Stomach (tissue), 9 donors: ENCODE results near the gene MRPL9. TPM values are rescaled to one million over a fixed set of nuclear protein-coding genes. Genes with fewer than 3 reads are reported as not detected.
A peak's percentile ranks its signal among the peaks of the same experiment; 100 is the strongest.
"Not testable (repeated sequence)": the region's sequence is repeated elsewhere in the genome, so short reads cannot be mapped to it uniquely, and the experiment has no call there.

Source experiments
- DNase-seq, 2 donors: peaks; one replicate each; pipeline versions ENCODE4 v3.0.0 to v3.0.0-alpha.2; 2013 to 2019
- H3K27ac ChIP-seq, 5 donors: fragments of 200-600 bp in 4 of 5; sonication (generic) in 4 of 5; one replicate each; pipeline ENCODE4 v1.5.1; 2013 to 2019; ENCODE audit warnings: mild to moderate bottlenecking in 1 of 5, moderate library complexity in 1 of 5
- H3K27me3 ChIP-seq, 3 donors: fragments of 200-600 bp; sonication (generic); one replicate each; pipeline ENCODE4 v1.5.1; 2017 to 2019; ENCODE audit warnings: mixed run types in 1 of 3
- H3K36me3 ChIP-seq, 4 donors: fragments of 200-600 bp; sonication (generic); 1 replicate in 3 of 4; 2 replicates in 1 of 4; pipeline ENCODE4 v1.5.1; 2016 to 2019
- H3K4me1 ChIP-seq, 4 donors: fragments of 200-600 bp; sonication (generic); one replicate each; pipeline ENCODE4 v1.5.1; 2016 to 2019
- H3K4me3 ChIP-seq, 4 donors: fragments of 200-600 bp; sonication (generic) in 3 of 4; one replicate each; pipeline ENCODE4 v1.5.1; 2016 to 2019; ENCODE audit warnings: mild to moderate bottlenecking in 1 of 4
- H3K9me3 ChIP-seq, 4 donors: fragments of 200-600 bp; sonication (generic); one replicate each; pipeline ENCODE4 v1.5.1; 2016 to 2019
- EP300 ChIP-seq: sonication (generic); formaldehyde crosslinking; IDR thresholded peaks from one replicate; pipeline ENCODE4 v1.6.1; 2017; ENCODE audit warnings: antibody characterized with exemption
- POLR2A ChIP-seq, 4 donors: fragments of 450-650 bp; IDR thresholded peaks; one replicate each; pipeline ENCODE4 v1.6.1; 2016; ENCODE audit warnings: antibody characterized with exemption in 4 of 4, control low read depth in 2 of 4, mild to moderate bottlenecking in 1 of 4, moderate library complexity in 1 of 4
- POLR2AphosphoS5 ChIP-seq, 3 donors: sonication (generic); formaldehyde crosslinking; IDR thresholded peaks; one replicate each; pipeline ENCODE4 v1.6.1; 2016; ENCODE audit warnings: antibody characterized with exemption in 3 of 3
- WGBS, 5 donors: extraction: QIAGEN DNeasy Blood & Tissue Kit in 3 of 5; methylation state at CpG; one replicate each; pipeline versions ENCODE4 v1.1.5 to v1.1.7; 2013 to 2018; 5-methylcytosine and 5-hydroxymethylcytosine counted together
- intact Hi-C: fragments of 100-400 bp; cut with DNase I; formaldehyde crosslinking; loops from one replicate; pipeline ENCODE4 v1.15.1; 2023; ENCODE audit warnings: low total_unique reads
- polyA plus RNA-seq, 3 donors: library from polyadenylated mRNA; stranded (reverse); fragments of 200-250 nt; gene quantifications; one replicate each; pipeline ENCODE4 v1.2.3, GENCODE V29; 2013
- total RNA-seq, 5 donors: library from RNA; depleted of rRNA; stranded (reverse); fragments of >200 nt; gene quantifications; one replicate each; pipeline versions ENCODE4 v1.1.0 to v1.2.3, GENCODE V29; 2014 to 2016
- TF ChIP-seq, protein P1 (sequence below), 7 experiments: fragments of 450-650 bp in 4 of 7; fragments of 200-600 bp in 3 of 7; sonication (generic) in 3 of 7; IDR thresholded peaks; one replicate each; pipeline ENCODE4 v1.5.1; 2016 to 2019; ENCODE audit warnings: antibody characterized with exemption in 7 of 7, control low read depth in 2 of 7, mild to moderate bottlenecking in 1 of 7
- donor health status: healthy with polysubstance abuse.
- donor health status: Bipolar disorder and iron deficiency.
- donor health status: healthy.

MRPL9 gene
- total and polyA plus RNA-seq, 8 donors = 19.8 to 246 (median 69.6) TPM

- Histone ChIP-seq H3K27me3 (no peaks in the 10 kb centered on the region), H3K27ac (no peak overlapping the region), H3K4me1 (no peaks in the 10 kb centered on the region), H3K4me3 (no peak overlapping the region), H3K9me3 (no peaks in the 10 kb centered on the region), H3K36me3 (peaks cover 10 to 59% (median 52%) of the 10 kb centered on the region in 4 donors)
- intact Hi-C loops = no loop called here
- WGBS, 5 donors = 75 to 87% (median 82%) methylated on average over 5 of the region's 5 CpGs
- no peak for DNase-seq
- TF ChIP-seq, protein P1, sequence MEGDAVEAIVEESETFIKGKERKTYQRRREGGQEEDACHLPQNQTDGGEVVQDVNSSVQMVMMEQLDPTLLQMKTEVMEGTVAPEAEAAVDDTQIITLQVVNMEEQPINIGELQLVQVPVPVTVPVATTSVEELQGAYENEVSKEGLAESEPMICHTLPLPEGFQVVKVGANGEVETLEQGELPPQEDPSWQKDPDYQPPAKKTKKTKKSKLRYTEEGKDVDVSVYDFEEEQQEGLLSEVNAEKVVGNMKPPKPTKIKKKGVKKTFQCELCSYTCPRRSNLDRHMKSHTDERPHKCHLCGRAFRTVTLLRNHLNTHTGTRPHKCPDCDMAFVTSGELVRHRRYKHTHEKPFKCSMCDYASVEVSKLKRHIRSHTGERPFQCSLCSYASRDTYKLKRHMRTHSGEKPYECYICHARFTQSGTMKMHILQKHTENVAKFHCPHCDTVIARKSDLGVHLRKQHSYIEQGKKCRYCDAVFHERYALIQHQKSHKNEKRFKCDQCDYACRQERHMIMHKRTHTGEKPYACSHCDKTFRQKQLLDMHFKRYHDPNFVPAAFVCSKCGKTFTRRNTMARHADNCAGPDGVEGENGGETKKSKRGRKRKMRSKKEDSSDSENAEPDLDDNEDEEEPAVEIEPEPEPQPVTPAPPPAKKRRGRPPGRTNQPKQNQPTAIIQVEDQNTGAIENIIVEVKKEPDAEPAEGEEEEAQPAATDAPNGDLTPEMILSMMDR (IDR thresholded peaks at IDR 0.05) = no peak
- no peak for TF ChIP-seq POLR2AphosphoS5 (IDR thresholded peaks at IDR 0.05)
- no peak for TF ChIP-seq EP300
- no peak for TF ChIP-seq POLR2A (IDR thresholded peaks at IDR 0.05)
Measured at GRCh38 chr1:151773702-151774101, 10.4 kb upstream of the MRPL9 start.

GRCh38 chr1:151769270-151769669 is 6.0 kb upstream of the MRPL9 start:
- intact Hi-C loops, H3K27me3 ChIP-seq, H3K9me3 ChIP-seq, H3K27ac ChIP-seq, H3K4me1 ChIP-seq, DNase-seq, H3K4me3 ChIP-seq: not testable (repeated sequence)
- 91 to 92% (median 92%) methylated on average over 9 to 34 of the region's 34 CpGs; no CpG with 5 or more reads in 1 of the 5 donors for WGBS, 5 donors
- peaks cover 0 to 20% (median 12%) of the 10 kb centered on the region in 4 donors for H3K36me3 ChIP-seq

- H3K36me3 ChIP-seq = peaks cover 0 to 12% (median 5%) of the 10 kb centered on the region in 4 donors
- peak in 1 of 2 donors; percentile 20 for DNase-seq
- H3K27ac ChIP-seq, intact Hi-C loops, H3K9me3 ChIP-seq, H3K27me3 ChIP-seq, H3K4me1 ChIP-seq, H3K4me3 ChIP-seq: not testable (repeated sequence)
- WGBS, 5 donors = 16 to 61% (median 38%) methylated on average over 2 to 5 of the region's 7 CpGs
Measured at GRCh38 chr1:151768351-151769066, 5.2 kb upstream of the MRPL9 start.

GRCh38 chr1:151763990-151764389 is 694 bp upstream of the MRPL9 start:
- Histone ChIP-seq H3K9me3 (no peaks in the 10 kb centered on the region), H3K36me3 (peaks cover 21 to 34% (median 33%) of the 10 kb centered on the region in 4 donors), H3K4me1 (peaks cover 13 to 22% (median 18%) of the 10 kb centered on the region in 4 donors), H3K27me3 (no peaks in the 10 kb centered on the region), H3K27ac (peak overlapping the region; percentile 82 to 93 (median 89)), H3K4me3 (peak overlapping the region; percentile 69 to 92 (median 80))
- TF ChIP-seq, protein P1 (IDR thresholded peaks at IDR 0.05) = no peak
- TF ChIP-seq POLR2A (IDR thresholded peaks at IDR 0.05) (no peak), POLR2AphosphoS5 (IDR thresholded peaks at IDR 0.05) (no peak), EP300 (no peak)
- intact Hi-C loops = no loop called here
- DNase-seq = peak in 1 of 2 donors; percentile 18
- 44 to 59% (median 48%) methylated on average over 10 of the region's 10 CpGs for WGBS, 5 donors

- 73 to 95% (median 91%) methylated on average over 7 of the region's 7 CpGs for WGBS, 5 donors
- no peak for TF ChIP-seq POLR2A (IDR thresholded peaks at IDR 0.05)
- no peak for TF ChIP-seq POLR2AphosphoS5 (IDR thresholded peaks at IDR 0.05)
- no peak for TF ChIP-seq EP300
- TF ChIP-seq, protein P1 (IDR thresholded peaks at IDR 0.05) = no peak
- no peaks in the 10 kb centered on the region for H3K27me3 ChIP-seq
- DNase-seq = no peak
- H3K9me3 ChIP-seq = no peaks in the 10 kb centered on the region
- no peak overlapping the region for H3K27ac ChIP-seq
- H3K4me3 ChIP-seq = no peak overlapping the region
- intact Hi-C loops = no loop called here
- H3K4me1 ChIP-seq = peaks cover 13 to 22% (median 18%) of the 10 kb centered on the region in 4 donors
- peaks cover 21 to 65% (median 56%) of the 10 kb centered on the region in 4 donors for H3K36me3 ChIP-seq
Measured at GRCh38 chr1:151760597-151761385, 2.5 kb downstream of the MRPL9 start.
